Fibroblast of gingiva (primary cell): Measurements from ENCODE around the gene WWOX.
"Not testable (repeated sequence)": the region's sequence is repeated elsewhere in the genome, so short reads cannot be mapped to it uniquely, and the experiment has no call there.

ENCODE experiments used
- DNase-seq: peaks from one replicate; pipeline ENCODE4 v3.0.0-alpha.2; 2011; ENCODE audit warnings: low read depth

Gene WWOX

DNA sequence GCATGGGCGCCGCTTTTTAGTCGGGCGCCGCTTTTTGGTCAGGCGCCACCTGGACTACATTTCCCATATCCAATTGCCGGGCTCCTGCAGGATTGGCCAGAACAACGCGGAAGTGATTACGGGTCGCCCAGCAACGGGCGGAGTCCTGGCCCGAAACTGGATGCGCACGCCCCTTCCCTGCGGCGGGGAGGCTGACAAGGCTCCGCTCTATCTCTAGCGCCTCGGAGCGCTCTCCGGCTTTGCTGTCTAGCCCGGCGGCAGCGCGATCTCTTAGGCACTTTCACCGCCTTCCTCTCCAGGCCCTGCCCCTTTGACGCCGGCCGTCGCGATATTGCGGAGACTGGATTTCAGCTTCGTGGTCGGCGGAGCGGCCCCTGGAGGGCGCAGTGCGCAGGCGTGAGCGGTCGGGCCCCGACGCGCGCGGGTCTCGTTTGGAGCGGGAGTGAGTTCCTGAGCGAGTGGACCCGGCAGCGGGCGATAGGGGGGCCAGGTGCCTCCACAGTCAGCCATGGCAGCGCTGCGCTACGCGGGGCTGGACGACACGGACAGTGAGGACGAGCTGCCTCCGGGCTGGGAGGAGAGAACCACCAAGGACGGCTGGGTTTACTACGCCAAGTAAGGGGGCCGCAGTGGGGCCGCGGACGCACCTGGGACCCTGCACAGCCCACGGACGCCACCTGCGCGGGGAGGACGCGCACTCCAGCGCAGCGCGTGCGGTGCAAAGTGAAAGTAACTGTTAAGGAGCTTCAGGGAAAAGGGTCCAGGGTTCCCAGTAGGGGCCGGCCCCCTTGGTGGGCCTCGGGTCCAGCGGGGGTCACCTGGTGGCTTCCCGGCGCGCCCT is at the start of gene WWOX:
Gene WWOX (plus strand): TSS at position 384 of the 841 bp plus-strand sequence.
- DNase-seq, result peak; percentile 99

DNA sequence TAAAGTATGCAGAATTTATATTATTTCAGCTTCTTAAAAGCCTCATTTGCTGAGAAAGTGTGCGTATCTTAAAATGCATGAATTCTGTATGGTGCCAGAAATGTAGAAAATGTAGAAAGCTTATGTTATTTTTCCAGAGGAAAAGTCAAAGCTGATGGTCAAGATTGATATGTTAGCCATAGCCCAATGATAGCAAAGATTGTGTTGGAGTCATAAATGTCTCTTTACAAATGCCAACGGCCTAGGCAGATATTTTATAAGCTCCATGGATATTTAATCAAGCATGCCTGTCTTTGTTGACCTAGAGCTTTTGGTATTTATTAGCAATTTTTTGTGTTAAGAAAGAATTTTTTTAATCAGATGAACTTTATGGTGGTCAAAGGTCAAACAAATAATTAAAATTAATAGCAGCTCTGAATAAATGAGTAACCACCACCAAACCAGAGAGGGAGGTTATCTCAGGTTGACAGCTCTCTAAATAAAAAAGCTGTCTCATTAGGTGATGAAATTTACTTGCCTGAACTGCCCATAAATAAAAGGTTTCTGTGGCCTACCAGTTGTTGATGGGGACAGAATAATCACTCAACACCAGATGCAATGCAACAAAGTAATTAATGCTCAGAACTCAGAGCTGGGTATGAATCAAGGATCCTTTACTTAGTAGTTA is 48.6 kb upstream of the WWOX start:
- no peak for DNase-seq

DNA sequence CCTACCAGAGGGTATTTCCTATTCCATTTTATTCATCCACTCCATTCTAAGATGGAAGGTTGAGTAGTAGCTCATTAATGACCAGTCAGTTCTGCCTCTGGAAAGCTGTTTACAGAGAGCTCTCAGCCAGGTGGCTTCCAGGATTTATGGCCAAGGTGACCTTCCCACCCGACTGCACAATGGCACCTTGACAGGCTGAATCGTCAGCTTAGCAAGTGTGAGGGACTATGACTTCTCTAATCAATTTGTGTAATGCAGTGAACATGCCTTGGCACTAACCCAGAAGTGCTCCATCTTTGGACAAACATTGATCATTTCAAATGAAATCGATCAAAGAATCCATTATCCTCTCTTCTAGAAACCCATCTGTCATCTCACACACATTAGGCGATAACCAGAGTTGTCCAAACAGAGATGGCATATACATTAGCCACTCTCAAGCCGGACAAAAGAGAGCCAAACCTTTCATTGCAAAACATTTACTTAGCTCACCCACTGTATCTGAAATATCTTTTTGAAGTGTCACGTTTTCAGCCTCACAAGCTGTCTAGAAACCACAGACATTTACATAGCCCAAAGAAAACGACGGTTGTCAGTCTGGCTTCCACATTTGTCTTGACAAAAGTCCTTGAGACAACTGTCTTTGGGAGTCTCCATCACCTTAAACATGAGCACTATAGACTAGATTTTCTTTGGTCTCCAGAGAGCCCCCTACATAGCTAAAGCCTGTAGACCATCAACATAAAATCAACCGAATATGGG is 41.5 kb upstream of the WWOX start:
- no peak for DNase-seq

DNA sequence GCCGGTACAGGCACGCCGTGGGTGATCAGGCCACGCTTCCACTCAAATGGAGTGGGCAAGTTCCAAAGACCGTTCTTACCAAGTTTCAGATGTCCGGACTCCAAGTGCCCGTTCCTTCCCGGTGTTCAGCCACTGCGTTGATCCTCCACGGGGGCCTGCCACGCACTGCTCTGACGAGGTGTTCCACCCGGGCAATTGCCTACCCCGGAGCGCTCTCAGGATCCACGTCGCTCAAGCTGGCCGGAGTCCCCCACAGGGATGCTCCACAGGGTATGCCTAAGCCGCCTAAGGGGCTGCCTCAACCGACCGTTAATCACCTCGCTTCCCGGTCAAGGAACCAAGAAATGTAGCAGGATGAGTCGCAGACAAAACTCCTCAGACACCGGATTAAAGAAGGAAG is 39.6 kb upstream of the WWOX start:
- not testable (repeated sequence) for DNase-seq

DNA sequence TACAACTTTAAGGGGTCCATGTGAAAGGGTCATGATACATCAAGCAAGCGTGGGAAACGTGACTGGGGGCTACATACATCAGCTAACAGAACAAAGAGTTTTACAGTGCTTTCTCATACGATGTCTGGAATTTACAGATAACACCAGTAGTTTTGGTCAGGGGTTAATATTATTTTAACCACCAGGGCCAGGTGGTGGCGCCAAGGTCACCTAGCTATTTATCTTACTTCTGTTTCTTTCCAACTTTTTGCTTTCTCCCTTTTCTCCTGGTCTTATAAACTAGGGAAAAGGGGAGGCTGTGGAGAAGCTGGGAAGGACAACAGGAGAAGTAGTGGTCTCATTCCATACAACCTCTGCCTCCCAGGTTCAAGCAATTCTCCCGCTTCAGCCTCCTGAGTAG is 39.2 kb upstream of the WWOX start:
- no peak for DNase-seq

DNA sequence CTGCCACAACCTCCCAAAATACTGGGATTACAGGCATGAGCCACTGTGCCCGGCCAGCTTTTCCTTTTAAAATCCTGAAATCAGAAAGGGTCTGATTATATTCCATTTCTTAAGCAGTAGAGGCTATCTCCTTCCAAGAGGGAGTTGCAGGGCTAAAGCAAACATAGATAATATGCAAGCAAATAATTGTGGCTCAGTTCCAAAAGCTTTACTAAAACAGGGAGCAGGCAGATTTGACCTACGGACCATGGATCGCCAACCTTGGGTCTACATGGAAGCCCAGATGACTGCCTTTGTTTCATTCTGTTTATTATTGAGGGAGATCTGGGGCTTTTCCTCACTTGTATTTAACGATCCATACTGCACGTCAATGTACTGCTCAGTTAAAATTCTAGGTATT is 38.6 kb upstream of the WWOX start:
- DNase-seq, result no peak

DNA sequence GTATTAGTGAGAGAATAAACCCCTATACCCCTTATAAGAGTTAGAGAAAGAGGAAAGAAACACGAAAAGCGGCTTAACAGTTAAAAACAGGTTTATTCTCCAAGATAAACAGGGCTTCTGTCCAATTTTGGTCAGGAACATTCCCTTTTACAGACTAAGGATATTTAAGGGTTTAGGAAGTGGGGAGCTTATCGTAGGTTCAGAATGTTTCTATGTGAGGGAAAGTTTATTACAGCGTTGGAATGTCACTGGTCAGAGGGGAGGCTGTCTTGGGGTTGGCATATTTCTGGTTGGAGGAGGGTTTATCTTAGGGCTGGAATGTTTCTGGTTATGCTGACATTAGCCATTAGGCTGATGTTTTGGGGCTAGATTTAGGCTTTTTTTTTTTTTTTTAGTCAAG is 34.1 kb upstream of the WWOX start:
- no peak for DNase-seq

DNA sequence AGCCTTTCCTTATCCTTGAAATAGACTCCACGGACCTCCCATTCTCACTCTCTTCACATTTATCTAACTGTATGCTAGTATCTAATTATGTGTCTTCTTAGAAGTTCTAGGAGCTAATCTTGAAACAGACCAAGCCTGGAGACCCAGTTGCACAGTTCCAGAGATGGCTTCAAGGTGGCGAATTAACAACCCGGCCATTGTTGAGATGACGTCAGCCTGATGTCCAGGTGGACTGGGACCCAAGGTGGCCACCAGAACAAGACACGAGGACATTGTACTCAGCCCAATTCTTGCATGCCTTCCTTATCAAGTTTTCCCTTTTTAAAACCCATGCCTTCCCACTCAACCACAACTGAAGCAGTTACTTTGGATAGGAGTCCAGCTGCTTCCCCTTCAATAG is 29.5 kb upstream of the WWOX start:
- no peak for DNase-seq

DNA sequence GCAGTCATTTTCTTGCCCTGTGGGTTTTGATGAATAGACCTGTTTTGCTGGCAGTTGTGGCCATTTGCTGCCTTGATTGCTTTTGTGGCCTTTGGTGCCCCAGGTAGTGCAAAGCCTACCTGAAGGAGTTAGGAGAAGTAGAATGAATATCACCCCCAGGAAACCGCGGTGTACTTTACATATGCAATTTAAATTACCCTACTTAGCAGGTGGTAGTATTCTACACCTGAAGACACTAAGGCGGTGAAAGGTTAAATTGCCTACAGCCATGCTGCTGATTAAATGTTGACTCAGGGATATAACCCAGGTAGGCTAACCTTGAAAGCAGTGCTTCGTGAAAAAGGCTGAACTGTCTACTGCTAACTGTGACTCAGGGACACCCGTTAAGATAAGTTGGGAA is 27.2 kb upstream of the WWOX start:
- no peak for DNase-seq

DNA sequence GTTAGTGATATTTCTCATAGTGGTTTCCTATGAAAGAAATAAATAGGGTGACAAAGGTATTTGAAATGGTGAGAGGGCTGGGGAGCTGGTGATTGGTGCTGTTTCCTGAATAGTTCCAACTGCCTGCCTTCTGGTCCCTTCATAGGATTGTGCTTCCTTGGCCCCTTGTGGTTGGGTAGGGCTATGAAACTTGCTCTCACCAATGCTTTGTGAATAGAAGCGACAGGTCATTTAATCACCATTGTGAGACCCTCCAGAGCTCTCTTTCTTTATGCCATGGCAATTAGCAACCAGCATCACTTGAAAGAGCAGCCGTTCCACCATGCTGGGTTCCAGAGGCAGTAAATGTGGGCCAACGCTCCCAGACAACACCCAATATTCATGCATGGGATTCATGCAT is 23.7 kb upstream of the WWOX start:
- DNase-seq, result no peak

DNA sequence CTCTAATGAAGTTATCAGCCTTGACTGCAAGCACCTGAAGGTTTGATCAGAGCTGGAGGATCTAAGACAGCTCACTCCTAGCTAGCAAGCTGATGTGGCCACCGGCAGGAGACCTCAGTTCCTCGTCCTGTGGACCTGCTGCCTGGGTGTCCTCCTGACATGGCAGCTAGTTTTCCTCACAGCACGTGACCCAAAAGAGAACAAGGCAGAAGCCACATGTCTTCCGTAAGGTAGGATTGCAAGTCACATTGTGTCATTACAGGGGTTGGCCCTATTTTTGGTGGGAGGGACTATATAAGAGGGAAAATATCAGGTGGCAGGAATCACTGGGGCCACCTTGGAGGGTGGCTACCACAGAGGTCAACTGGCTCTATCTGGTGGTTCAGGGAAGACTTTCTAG is 18.1 kb upstream of the WWOX start:
- DNase-seq, result no peak

DNA sequence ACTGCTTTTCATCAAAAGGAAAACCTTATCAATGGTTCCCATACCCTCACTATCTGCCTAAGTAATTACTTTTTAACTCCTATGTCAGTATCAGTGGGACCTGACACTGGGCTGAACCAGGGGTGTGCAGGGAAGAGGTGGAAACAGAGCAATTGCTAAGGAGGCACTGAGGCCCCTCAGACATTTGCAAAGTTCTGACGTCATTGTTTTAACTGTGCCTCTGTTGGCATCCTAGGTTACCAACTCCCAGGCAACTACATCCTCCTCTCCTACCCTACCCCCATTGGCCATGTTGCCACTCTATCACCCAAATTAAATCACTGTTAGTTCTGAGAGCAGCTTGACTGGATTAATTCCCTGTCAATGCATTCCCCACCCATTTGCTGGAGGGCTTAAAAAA is 8.0 kb upstream of the WWOX start:
- DNase-seq, result no peak

DNA sequence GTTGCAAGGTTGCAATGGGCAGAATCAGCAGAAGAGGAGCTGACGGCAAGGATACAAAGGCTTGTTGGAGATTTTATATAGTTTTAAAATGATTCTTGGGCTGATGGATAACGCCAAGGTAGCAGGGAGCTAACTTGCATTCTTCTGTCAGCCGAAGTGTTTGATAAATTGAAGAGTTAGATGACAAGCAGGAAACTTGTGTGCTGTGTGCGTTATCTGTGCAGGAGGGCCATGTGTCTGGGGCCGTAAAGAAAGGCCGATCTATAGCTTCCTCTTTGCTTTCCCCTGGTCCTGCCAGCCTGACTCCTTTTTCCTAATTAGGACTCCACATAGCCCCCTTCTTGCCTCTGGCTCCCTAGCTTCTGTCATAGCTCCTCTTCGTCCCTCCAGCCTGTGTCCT is 6.7 kb upstream of the WWOX start:
- no peak for DNase-seq

DNA sequence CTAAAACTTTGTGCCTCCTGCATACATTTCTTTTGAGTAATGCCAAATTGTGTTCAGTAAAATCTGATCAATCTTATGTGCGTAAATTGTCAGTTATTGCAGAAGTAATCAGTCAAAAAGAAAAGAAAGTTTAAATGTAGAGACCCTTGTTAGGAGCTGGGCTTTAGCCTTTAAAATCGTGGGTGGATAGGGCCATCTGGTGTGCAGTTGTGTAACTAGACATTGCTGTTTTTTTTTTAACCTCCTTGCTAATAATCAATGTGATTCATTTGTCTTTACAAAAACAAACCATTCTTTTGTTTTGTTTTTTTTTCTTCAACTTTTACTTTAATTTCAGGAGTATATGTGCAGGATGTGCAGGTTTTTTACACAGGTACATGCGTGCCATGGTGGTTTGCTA is 5.3 kb upstream of the WWOX start:
- no peak for DNase-seq

DNA sequence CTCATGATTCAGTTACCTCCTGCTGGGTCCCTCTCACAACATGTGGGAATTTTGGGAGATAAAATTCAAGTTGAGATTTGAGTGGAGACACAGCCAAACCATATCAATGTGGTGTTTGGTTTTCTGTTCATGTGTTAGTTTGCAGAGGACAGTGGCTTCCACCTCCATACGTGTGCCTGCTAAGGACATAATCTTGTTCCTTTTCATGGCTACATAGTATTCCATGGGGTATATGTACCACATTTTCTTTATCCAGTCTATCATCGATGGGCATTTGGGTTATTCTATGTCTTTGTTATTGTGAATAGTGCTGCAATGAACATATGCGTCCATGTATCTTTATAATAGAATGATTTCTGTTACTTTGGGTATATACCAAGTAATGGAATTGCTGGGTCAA is 4.5 kb upstream of the WWOX start:
- DNase-seq, result no peak

DNA sequence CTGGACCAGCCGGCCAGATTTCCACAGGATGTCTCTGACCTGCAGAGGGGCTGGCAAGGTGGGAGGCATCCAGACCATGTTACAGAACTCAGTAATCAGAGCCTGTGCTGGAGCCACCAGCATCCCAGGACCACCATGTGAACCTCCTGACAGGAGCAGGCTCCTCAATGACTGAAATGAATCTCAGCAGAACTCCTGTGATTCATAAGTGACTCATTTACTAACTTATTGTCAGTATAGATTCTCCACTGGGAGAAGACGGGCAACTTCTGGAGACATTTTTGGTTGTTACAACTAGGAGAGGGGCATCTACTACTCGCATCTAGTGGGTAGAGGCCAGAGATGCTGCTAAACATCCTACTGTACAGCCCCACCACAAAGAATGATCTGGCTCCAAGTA is 3.1 kb upstream of the WWOX start:
- no peak for DNase-seq

DNA sequence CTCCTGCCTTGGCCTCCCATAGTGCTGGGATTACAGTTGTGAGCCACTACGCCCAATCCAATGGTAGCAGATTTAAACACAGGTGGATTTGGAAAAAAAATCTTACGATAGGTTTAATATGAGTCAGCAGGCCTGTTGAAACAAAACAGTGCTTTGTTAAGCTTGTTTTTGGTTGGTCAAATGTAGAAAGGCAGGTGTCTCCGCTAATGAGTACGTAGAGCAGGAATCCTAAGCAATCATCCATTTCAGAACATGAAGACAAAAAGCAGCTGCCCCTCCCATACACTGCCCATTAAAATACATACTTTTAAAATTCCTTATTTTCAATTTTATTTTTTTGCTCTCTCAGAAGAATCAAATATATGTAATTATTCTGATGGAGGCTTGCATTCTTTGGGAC is 1.9 kb upstream of the WWOX start:
- no peak for DNase-seq

DNA sequence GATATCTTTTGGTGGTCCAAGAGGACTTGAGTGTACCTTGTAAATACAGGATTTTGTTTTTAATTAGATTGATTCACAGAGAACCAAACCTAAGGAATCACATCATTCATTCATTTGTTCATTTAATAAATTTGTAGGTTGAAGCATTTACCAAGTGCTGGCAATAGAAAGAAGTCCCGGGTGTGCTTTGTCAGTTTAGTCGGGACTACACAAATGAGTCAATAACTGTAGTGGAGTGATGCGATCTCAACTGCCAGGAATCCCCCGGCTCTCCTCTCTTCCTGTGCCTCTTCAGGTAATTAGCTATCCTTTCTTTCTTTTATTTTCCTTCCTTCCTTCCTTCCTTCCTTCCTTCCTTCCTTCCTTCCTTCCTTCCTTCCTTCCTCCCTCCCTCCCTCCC is 1.4 kb upstream of the WWOX start:
- DNase-seq, result no peak

DNA sequence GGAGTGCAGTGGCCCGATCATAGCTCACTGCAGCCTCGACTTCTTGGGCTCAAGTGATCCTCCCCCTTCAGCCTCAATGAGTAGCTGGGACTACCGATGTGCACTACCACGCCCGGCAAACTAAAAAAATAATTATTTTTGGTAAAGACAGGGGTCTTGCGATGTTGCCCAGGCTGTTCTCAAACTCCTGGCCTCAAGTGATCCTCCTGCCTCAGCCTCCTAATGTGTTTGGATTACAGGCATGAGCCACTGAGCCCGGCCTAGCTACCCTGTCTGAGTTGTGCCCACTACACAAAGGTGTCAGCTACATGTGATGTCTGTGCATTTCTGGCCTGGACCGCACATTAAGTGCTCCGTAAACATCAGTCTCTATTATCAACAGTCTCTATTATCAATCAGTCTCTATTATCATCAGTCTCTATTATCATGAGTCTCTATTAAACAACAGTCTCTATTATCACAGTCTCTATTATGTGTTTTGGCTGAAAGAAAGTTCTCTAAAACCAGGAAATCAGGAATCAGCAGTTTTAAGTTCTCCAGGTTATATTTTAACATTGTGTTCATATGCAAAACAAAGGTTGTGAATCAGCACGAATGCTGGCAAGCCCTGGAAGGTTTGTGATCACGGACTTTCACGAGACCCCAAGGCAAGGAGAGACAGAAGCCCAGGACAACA is 721 bp upstream of the WWOX start:
- DNase-seq, result no peak

DNA sequence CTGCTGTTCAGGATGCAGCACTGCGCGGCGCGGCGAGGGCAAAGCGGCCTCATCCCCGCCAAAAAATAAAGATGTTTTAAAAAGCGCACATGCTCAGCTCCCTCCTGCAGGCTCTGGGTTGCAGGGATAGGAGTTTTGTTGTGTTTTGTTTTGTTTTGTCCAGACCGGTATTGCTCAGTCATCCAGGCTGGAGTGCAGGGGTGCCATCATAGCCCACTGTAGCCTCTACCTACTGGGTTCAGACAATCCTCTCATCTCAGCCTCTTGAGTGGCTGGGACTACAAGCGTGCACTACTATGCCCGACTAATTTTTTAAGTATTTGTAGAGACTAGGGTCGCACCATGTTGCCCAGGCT is 636 bp downstream of the WWOX start:
- DNase-seq, result no peak

DNA sequence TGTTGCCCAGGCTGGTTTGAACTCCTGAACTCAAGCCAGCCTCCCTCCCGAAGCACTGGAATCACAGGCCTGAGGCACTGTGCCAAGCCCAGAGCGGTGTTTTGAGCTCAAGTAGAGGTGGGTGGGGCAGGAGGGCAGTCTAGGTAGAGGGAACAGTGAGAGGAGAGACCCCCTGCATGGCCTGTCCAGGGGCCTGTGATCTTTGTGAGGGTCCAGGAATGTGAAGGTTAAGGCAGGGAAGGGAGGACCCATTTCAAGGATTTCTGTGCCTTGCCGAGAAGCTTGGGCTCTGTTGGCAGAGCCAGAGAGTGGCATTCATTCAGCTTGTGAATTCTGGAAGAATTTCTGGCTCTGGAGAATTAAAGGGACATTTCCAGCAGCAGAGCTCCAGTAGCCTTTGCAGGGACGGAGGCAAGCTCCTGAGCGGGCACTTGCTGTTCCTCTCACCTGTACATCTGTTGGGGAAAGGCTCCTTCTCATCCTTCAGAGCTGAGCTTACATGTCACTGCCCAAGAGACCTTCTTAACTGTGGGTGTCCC is 2.7 kb downstream of the WWOX start:
- no peak for DNase-seq

DNA sequence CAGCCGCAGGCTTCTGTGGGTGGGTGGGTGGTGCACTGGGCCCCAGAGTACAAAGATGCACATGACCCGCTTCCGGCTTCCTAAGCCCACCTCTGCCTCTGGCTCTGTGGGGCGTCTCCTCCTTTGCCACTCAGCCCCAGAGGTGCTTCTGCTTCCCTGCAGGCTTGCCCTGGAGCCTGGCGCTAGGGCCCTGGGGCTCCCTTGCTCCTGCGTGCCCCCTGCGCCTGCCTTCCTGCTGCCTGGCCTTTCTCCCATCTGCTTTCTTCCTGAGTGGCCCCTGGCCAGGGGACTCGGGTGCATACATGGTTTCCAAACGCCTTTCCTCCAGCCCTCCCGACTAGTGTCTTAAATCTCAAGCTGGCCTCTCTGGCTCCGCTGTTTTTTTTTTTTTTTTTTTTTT is 3.4 kb downstream of the WWOX start:
- DNase-seq, result no peak
